Effector memory CD4-positive, alpha-beta T cell (primary cell): ENCODE data around the gene PTPRD.

Experiments used
- DNase-seq, 3 donors: peaks; one replicate each; pipeline ENCODE4 v3.0.0-alpha.2; 2020
- H3K27ac ChIP-seq: 2 replicates; pipeline ENCODE4 v1.7.0; 2013; ENCODE audit warnings: mild to moderate bottlenecking, low read length, moderate library complexity; ENCODE audit not compliant: insufficient read depth, poor library complexity, severe bottlenecking
- H3K27me3 ChIP-seq: replicated peaks from 2 replicates; pipeline ENCODE4 v1.7.0; 2013; ENCODE audit warnings: mild to moderate bottlenecking, low read length; ENCODE audit not compliant: insufficient read depth, control insufficient read depth, poor library complexity, severe bottlenecking
- H3K36me3 ChIP-seq: 2 replicates; pipeline ENCODE4 v1.7.0; 2013; ENCODE audit warnings: mild to moderate bottlenecking, low read length, moderate library complexity; ENCODE audit not compliant: control insufficient read depth, insufficient read depth
- H3K4me1 ChIP-seq: 2 replicates; pipeline ENCODE4 v1.7.0; 2013; ENCODE audit warnings: low read length, mild to moderate bottlenecking; ENCODE audit not compliant: control insufficient read depth, insufficient read depth, poor library complexity, severe bottlenecking
- H3K4me3 ChIP-seq: 2 replicates; pipeline ENCODE4 v1.7.0; 2013; ENCODE audit warnings: low read length, low read depth, mild to moderate bottlenecking; ENCODE audit not compliant: insufficient read depth, poor library complexity, severe bottlenecking
- H3K9me3 ChIP-seq: 2 replicates; pipeline ENCODE4 v1.7.0; 2013; ENCODE audit warnings: mild to moderate bottlenecking, low read length, moderate library complexity; ENCODE audit not compliant: control insufficient read depth

Gene PTPRD

GRCh38 chr9:10009401-10009800, 603.4 kb downstream of the PTPRD start:
- Histone ChIP-seq H3K4me3 (no peak overlapping the region), H3K36me3 (no peaks in the 10 kb centered on the region), H3K9me3 (no peaks in the 10 kb centered on the region), H3K27ac (no peak overlapping the region), H3K27me3 (no peaks in the 10 kb centered on the region), H3K4me1 (no peaks in the 10 kb centered on the region)
- no peak for DNase-seq

- Histone ChIP-seq H3K4me1 (no peaks in the 10 kb centered on the region), H3K4me3 (no peak overlapping the region), H3K27ac (no peak overlapping the region), H3K9me3 (no peaks in the 10 kb centered on the region), H3K36me3 (no peaks in the 10 kb centered on the region), H3K27me3 (no peaks in the 10 kb centered on the region)
- DNase-seq = no peak
Observed at GRCh38 chr9:10008101-10008799, 604.6 kb downstream of the PTPRD start.

- Histone ChIP-seq H3K27ac (no peak overlapping the region), H3K4me3 (no peak overlapping the region), H3K9me3 (no peaks in the 10 kb centered on the region), H3K4me1 (no peaks in the 10 kb centered on the region), H3K36me3 (no peaks in the 10 kb centered on the region), H3K27me3 (no peaks in the 10 kb centered on the region)
- no peak for DNase-seq
Observed at GRCh38 chr9:10007356-10007755, 605.4 kb downstream of the PTPRD start.

GRCh38 chr9:10005206-10005605, 607.6 kb downstream of the PTPRD start:
- H3K36me3 ChIP-seq = no peaks in the 10 kb centered on the region
- H3K4me3 ChIP-seq = no peak overlapping the region
- no peak for DNase-seq
- H3K27ac ChIP-seq = no peak overlapping the region
- no peaks in the 10 kb centered on the region for H3K27me3 ChIP-seq
- H3K9me3 ChIP-seq = no peaks in the 10 kb centered on the region
- H3K4me1 ChIP-seq = no peaks in the 10 kb centered on the region

- Histone ChIP-seq H3K36me3 (no peaks in the 10 kb centered on the region), H3K27me3 (no peaks in the 10 kb centered on the region), H3K4me3 (no peak overlapping the region), H3K4me1 (no peaks in the 10 kb centered on the region), H3K27ac (no peak overlapping the region), H3K9me3 (no peaks in the 10 kb centered on the region)
- DNase-seq = no peak
Observed at GRCh38 chr9:10003047-10003446, 609.8 kb downstream of the PTPRD start.

- H3K36me3 ChIP-seq = no peaks in the 10 kb centered on the region
Observed at GRCh38 chr9:10000669-10001068, 612.1 kb downstream of the PTPRD start.

GRCh38 chr9:9998491-9999287, 614.1 kb downstream of the PTPRD start:
- no peaks in the 10 kb centered on the region for H3K36me3 ChIP-seq
- no peak for DNase-seq
- no peak overlapping the region for H3K27ac ChIP-seq
- H3K4me3 ChIP-seq = no peak overlapping the region
- H3K4me1 ChIP-seq = no peaks in the 10 kb centered on the region
- no peaks in the 10 kb centered on the region for H3K27me3 ChIP-seq
- H3K9me3 ChIP-seq = no peaks in the 10 kb centered on the region

More at GRCh38 chr9:10000669-10001068, 612.1 kb downstream of the PTPRD start:
- no peaks in the 10 kb centered on the region for H3K4me1 ChIP-seq
- no peak overlapping the region for H3K4me3 ChIP-seq
- DNase-seq = no peak
- no peaks in the 10 kb centered on the region for H3K9me3 ChIP-seq
- no peak overlapping the region for H3K27ac ChIP-seq
- H3K27me3 ChIP-seq = no peaks in the 10 kb centered on the region

- no peaks in the 10 kb centered on the region for H3K36me3 ChIP-seq
- no peak overlapping the region for H3K27ac ChIP-seq
- no peaks in the 10 kb centered on the region for H3K4me1 ChIP-seq
- no peak overlapping the region for H3K4me3 ChIP-seq
- no peaks in the 10 kb centered on the region for H3K27me3 ChIP-seq
- H3K9me3 ChIP-seq = no peaks in the 10 kb centered on the region
- no peak for DNase-seq
Observed at GRCh38 chr9:9997585-9997984, 615.2 kb downstream of the PTPRD start.

- DNase-seq = no peak
- Histone ChIP-seq H3K27me3 (no peaks in the 10 kb centered on the region), H3K9me3 (no peaks in the 10 kb centered on the region), H3K4me1 (no peaks in the 10 kb centered on the region), H3K27ac (no peak overlapping the region), H3K4me3 (no peak overlapping the region), H3K36me3 (no peaks in the 10 kb centered on the region)
Observed at GRCh38 chr9:9996259-9996658, 616.5 kb downstream of the PTPRD start.

GRCh38 chr9:9992936-9993335, 619.9 kb downstream of the PTPRD start:
- no peaks in the 10 kb centered on the region for H3K27me3 ChIP-seq
- H3K27ac ChIP-seq = no peak overlapping the region
- no peaks in the 10 kb centered on the region for H3K4me1 ChIP-seq
- no peaks in the 10 kb centered on the region for H3K36me3 ChIP-seq
- no peaks in the 10 kb centered on the region for H3K9me3 ChIP-seq
- DNase-seq = no peak
- H3K4me3 ChIP-seq = no peak overlapping the region
